Parathyroid adenoma (tissue), 2 donors: ENCODE measurements around the gene KIF5A.

ENCODE experiments used
- H2AFZ ChIP-seq: fragments of 300-600 bp; sonication (generic); one replicate; pipeline ENCODE4 v1.7.0; 2017; ENCODE audit warnings: antibody characterized with exemption, mild to moderate bottlenecking
- H3K27ac ChIP-seq: fragments of 300-600 bp; sonication (generic); one replicate; pipeline ENCODE4 v1.7.0; 2017
- H3K27me3 ChIP-seq: fragments of 300-600 bp; sonication (generic); one replicate; pipeline ENCODE4 v1.7.0; 2017; ENCODE audit warnings: low read length; ENCODE audit not compliant: control insufficient read depth, insufficient read depth
- H3K36me3 ChIP-seq: fragments of 300-600 bp; sonication (generic); one replicate; pipeline ENCODE4 v1.7.0; 2017; ENCODE audit warnings: low read length; ENCODE audit not compliant: control insufficient read depth, insufficient read depth
- H3K4me1 ChIP-seq: fragments of 300-600 bp; sonication (generic); one replicate; pipeline ENCODE4 v1.7.0; 2017; ENCODE audit warnings: control low read depth
- H3K4me2 ChIP-seq: fragments of 300-600 bp; sonication (generic); one replicate; pipeline ENCODE4 v1.7.0; 2017; ENCODE audit warnings: low read length
- H3K4me3 ChIP-seq: fragments of 300-600 bp; sonication (generic); one replicate; pipeline ENCODE4 v1.7.0; 2017; ENCODE audit warnings: low read depth, low read length
- H3K79me2 ChIP-seq: fragments of 300-600 bp; sonication (generic); one replicate; pipeline ENCODE4 v1.7.0; 2017; ENCODE audit warnings: control low read depth
- H3K9ac ChIP-seq: fragments of 300-600 bp; sonication (generic); one replicate; pipeline ENCODE4 v1.7.0; 2017; ENCODE audit warnings: mild to moderate bottlenecking
- H3K9me3 ChIP-seq: fragments of 300-600 bp; sonication (generic); one replicate; pipeline ENCODE4 v1.7.0; 2017; ENCODE audit warnings: low read length; ENCODE audit not compliant: control insufficient read depth
- TF ChIP-seq, protein P1 (sequence below): fragments of 300-600 bp; sonication (generic); IDR thresholded peaks from one replicate; pipeline ENCODE4 v1.7.0; 2017; ENCODE audit warnings: antibody characterized with exemption, mild to moderate bottlenecking
- donor health status: primary hyperparathyroidism.

KIF5A gene

DNA sequence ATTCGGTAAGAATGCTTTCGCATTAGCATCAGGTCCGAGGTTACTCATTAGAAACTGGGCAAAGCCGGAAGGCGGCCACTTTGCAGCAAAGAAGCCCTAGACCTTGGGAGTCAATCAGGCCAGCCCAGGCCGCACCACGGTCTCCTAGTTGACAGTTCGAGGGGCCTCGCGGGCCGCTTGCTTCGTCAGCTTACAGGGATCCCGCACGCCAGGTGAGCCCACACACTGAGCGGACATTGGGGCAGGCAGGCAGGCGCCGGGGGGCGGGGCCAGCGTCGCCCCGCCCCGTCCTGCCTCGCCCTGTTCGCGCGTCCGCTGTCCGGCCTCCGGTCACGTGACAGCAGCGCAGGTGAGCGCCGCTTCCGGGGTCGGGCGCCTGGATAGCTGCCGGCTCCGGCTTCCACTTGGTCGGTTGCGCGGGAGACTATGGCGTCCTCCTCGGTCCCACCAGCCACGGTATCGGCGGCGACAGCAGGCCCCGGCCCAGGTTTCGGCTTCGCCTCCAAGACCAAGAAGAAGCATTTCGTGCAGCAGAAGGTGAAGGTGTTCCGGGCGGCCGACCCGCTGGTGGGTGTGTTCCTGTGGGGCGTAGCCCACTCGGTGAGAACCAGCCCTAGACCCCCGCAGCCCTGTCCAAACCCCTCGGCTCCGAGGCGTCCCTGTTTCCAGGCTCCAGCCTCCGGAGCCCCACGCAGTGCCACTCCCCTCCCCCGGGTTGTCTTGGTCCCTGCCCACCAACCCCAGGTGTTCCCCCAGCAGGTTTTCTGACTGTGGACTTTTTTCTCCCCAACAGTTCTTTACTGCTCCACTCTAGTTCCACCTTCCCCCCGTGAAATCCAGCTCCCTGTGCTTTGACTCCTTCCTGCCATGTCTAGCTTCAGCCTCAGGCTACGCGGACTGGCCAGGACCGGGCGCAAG lies 41.3 kb downstream of the KIF5A start, which contains the start of gene PIP4K2C:
TSS of gene PIP4K2C (plus strand) at position 329 of the 918 bp plus-strand sequence. CDS start at position 427, 98 bp downstream.
- H3K9me3 ChIP-seq = no peaks in the 10 kb centered on the region
- H3K4me1 ChIP-seq = no peaks in the 10 kb centered on the region
- H2AFZ ChIP-seq = peak within 1 kb of the TSS; percentile 96
- peak within 1 kb of the TSS; percentile 96 for H3K4me3 ChIP-seq
- no peaks in the 10 kb centered on the region for H3K79me2 ChIP-seq
- H3K9ac ChIP-seq = no peak within 1 kb of the TSS
- peak within 1 kb of the TSS; percentile 71 for H3K27ac ChIP-seq
- TF ChIP-seq, protein P1, sequence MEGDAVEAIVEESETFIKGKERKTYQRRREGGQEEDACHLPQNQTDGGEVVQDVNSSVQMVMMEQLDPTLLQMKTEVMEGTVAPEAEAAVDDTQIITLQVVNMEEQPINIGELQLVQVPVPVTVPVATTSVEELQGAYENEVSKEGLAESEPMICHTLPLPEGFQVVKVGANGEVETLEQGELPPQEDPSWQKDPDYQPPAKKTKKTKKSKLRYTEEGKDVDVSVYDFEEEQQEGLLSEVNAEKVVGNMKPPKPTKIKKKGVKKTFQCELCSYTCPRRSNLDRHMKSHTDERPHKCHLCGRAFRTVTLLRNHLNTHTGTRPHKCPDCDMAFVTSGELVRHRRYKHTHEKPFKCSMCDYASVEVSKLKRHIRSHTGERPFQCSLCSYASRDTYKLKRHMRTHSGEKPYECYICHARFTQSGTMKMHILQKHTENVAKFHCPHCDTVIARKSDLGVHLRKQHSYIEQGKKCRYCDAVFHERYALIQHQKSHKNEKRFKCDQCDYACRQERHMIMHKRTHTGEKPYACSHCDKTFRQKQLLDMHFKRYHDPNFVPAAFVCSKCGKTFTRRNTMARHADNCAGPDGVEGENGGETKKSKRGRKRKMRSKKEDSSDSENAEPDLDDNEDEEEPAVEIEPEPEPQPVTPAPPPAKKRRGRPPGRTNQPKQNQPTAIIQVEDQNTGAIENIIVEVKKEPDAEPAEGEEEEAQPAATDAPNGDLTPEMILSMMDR = no peak
- no peaks in the 10 kb centered on the region for H3K36me3 ChIP-seq
- no peaks in the 10 kb centered on the region for H3K27me3 ChIP-seq
- peak within 1 kb of the TSS; percentile 89 for H3K4me2 ChIP-seq

DNA sequence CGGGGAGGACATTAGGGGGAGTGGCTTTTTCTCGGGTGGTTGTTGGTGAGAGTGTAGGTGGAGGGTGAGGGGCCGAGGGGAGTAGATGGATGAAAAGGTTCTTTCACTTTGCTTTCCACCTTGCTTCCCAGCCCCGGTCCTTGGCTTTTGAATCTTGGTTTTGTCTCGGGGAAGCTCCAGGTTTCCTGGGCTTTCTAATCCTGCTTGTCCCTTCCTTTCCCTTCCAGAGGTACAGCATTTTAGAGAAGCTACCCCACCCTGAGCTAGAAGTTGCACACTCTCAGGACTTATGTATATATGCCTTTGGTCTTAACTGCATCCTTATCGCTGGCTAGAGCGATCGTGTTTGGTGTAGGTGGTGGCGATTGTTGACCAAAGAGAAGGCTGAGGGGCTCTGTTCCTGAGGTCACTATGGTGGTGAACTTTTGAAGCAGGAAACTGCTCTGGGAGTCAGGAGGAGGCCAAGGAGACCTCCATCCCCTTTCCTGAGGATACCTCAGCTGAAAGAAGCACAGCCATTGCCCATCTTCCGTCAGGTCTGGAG lies 42.0 kb downstream of the KIF5A start:
- Histone ChIP-seq H3K4me2 (peak overlapping the region; percentile 89), H3K4me1 (no peaks in the 10 kb centered on the region), H3K9me3 (no peaks in the 10 kb centered on the region), H3K79me2 (no peaks in the 10 kb centered on the region), H2AFZ (peak overlapping the region; percentile 96), H3K9ac (no peak overlapping the region), H3K27me3 (no peaks in the 10 kb centered on the region), H3K36me3 (no peaks in the 10 kb centered on the region), H3K27ac (peak overlapping the region; percentile 71), H3K4me3 (peak overlapping the region; percentile 96)
- TF ChIP-seq, protein P1 = no peak

DNA sequence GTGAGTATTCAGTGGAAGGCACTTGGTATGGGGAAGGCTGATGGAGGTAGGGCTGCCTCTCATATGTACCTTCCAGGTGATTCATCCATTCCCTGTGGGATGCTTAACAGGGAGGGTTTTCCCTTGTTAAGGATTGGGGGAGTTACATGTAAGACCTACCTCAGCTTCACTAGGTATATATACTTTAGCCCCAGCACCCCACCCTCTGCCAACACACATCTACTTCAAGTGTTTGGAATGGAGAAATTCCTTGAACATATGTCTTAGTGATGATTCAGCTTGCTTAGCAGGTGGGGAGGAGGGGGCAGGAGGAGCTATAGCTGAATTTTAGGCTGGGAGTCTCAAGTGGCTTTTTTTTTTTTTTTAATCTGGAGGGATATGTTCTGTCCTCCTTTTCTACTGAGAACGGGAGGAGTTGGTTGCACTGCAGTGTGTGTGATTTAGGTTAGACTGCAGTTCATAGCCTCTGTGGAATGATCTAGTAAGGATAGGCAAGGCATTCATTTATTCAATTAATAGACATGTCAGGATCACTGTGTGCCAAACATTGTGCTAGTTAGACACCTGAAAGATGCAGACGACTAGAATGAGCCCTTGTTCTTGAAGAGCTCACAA lies 42.8 kb downstream of the KIF5A start:
- H3K9ac ChIP-seq = no peak overlapping the region

DNA sequence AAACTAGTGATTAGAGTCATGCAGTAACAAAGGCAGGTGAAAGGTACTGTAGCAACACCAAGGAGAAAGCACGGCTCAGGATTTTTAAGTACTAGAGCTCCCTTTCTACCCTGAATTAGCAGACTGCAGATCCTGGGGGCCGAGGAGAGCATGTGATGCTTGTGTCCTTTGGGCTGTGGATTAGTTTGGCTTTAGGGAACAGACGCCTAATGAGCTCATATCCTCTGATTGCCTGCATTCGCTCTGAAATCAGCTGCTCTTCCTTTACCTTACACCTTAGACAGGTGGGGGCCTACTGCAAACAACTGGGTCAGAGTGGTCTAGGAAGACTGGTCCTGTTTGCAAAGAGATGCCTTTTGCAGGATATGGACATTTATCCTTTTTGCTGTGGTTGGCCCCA lies 43.3 kb downstream of the KIF5A start:
- Histone ChIP-seq H3K27me3 (no peaks in the 10 kb centered on the region), H3K9ac (no peak overlapping the region), H3K9me3 (no peaks in the 10 kb centered on the region), H3K4me3 (no peak overlapping the region), H3K4me2 (no peak overlapping the region), H3K36me3 (no peaks in the 10 kb centered on the region), H2AFZ (no peak overlapping the region), H3K79me2 (no peaks in the 10 kb centered on the region), H3K27ac (no peak overlapping the region), H3K4me1 (no peaks in the 10 kb centered on the region)
- TF ChIP-seq, protein P1 = no peak

More for the DNA sequence above, 42.8 kb downstream of the KIF5A start:
- Histone ChIP-seq H3K36me3 (no peaks in the 10 kb centered on the region), H3K4me2 (no peak overlapping the region), H3K4me3 (no peak overlapping the region), H3K4me1 (no peaks in the 10 kb centered on the region), H3K27me3 (no peaks in the 10 kb centered on the region), H2AFZ (no peak overlapping the region), H3K9me3 (no peaks in the 10 kb centered on the region), H3K79me2 (no peaks in the 10 kb centered on the region), H3K27ac (no peak overlapping the region)
- TF ChIP-seq, protein P1 = no peak
